H9 (cell line): ENCODE results near the gene IGSF5. TPM values are rescaled to one million over a fixed set of nuclear protein-coding genes. Genes with fewer than 3 reads are reported as not detected.

Source experiments
- DNase-seq: peaks from one replicate; pipeline ENCODE4 v3.0.0-alpha.2; 2017
- H2AFZ ChIP-seq: one replicate; pipeline ENCODE4 v1.6.1; 2013; ENCODE audit warnings: mild to moderate bottlenecking, low read length, control low read depth, moderate library complexity
- H2AK5ac ChIP-seq: 2 replicates; pipeline ENCODE4 v1.6.1; 2013; ENCODE audit warnings: low read length, control low read depth, mixed read lengths; ENCODE audit not compliant: insufficient read length
- H2BK120ac ChIP-seq: one replicate; pipeline ENCODE4 v1.6.1; 2013; ENCODE audit warnings: low read depth, mild to moderate bottlenecking, low read length, control low read depth, inconsistent platforms; ENCODE audit not compliant: poor library complexity, severe bottlenecking
- H2BK12ac ChIP-seq: 2 replicates; pipeline ENCODE4 v1.6.1; 2013; ENCODE audit warnings: low read length, control low read depth, mixed read lengths, low read depth; ENCODE audit not compliant: insufficient read length
- H2BK15ac ChIP-seq: 2 replicates; pipeline ENCODE4 v1.6.1; 2013; ENCODE audit warnings: low read depth, low read length, control low read depth
- H2BK20ac ChIP-seq: one replicate; pipeline ENCODE4 v1.6.1; 2013; ENCODE audit warnings: low read depth, mild to moderate bottlenecking, low read length, control low read depth, inconsistent platforms; ENCODE audit not compliant: poor library complexity, severe bottlenecking
- H2BK5ac ChIP-seq: 2 replicates; pipeline ENCODE4 v1.6.1; 2013; ENCODE audit warnings: low read length, control low read depth, mixed read lengths; ENCODE audit not compliant: insufficient read length
- H3K14ac ChIP-seq: 2 replicates; pipeline ENCODE4 v1.6.1; 2013; ENCODE audit warnings: low read length, control low read depth; ENCODE audit not compliant: insufficient read depth
- H3K18ac ChIP-seq: 2 replicates; pipeline ENCODE4 v1.6.1; 2013; ENCODE audit warnings: low read depth, mild to moderate bottlenecking, mixed read lengths, low read length, control low read depth; ENCODE audit not compliant: insufficient read length
- H3K23ac ChIP-seq: 2 replicates; pipeline ENCODE4 v1.6.1; 2013; ENCODE audit warnings: low read length, control low read depth, mixed read lengths, low read depth; ENCODE audit not compliant: insufficient read length
- H3K23me2 ChIP-seq: 2 replicates; pipeline ENCODE4 v1.6.1; 2013; ENCODE audit warnings: low read depth, mild to moderate bottlenecking, mixed read lengths, low read length, control low read depth; ENCODE audit not compliant: insufficient read length, poor library complexity, severe bottlenecking
- H3K27ac ChIP-seq: 2 replicates; pipeline ENCODE4 v1.5.1; 2013; ENCODE audit warnings: low read length, control low read depth, mixed read lengths, low read depth; ENCODE audit not compliant: insufficient read length
- H3K27me3 ChIP-seq: 2 replicates; pipeline ENCODE4 v1.6.1; 2013; ENCODE audit warnings: low read length, control low read depth, inconsistent platforms; ENCODE audit not compliant: insufficient read depth
- H3K4ac ChIP-seq: 2 replicates; pipeline ENCODE4 v1.6.1; 2013; ENCODE audit warnings: low read depth, mild to moderate bottlenecking, control low read depth, inconsistent platforms, low read length, moderate library complexity
- H3K4me1 ChIP-seq: 2 replicates; pipeline ENCODE4 v1.6.1; 2013; ENCODE audit warnings: low read length, control low read depth, inconsistent platforms; ENCODE audit not compliant: insufficient read depth
- H3K4me2 ChIP-seq: 2 replicates; pipeline ENCODE4 v1.6.1; 2013; ENCODE audit warnings: low read length, control low read depth, mixed read lengths; ENCODE audit not compliant: insufficient read length, insufficient read depth
- H3K56ac ChIP-seq: 2 replicates; pipeline ENCODE4 v1.6.1; 2013; ENCODE audit warnings: low read depth, mild to moderate bottlenecking, mixed read lengths, low read length, control low read depth; ENCODE audit not compliant: insufficient read length
- H3K79me1 ChIP-seq: 2 replicates; pipeline ENCODE4 v1.6.1; 2013; ENCODE audit warnings: low read depth, mild to moderate bottlenecking, moderate library complexity, low read length, control low read depth, inconsistent platforms; ENCODE audit not compliant: insufficient read depth, poor library complexity, severe bottlenecking
- H3K79me2 ChIP-seq: 2 replicates; pipeline ENCODE4 v1.6.1; 2013; ENCODE audit warnings: low read length, control low read depth, inconsistent platforms; ENCODE audit not compliant: insufficient read depth
- H3K9ac ChIP-seq: 2 replicates; pipeline ENCODE4 v1.6.1; 2013; ENCODE audit warnings: low read length, control low read depth, mixed read lengths; ENCODE audit not compliant: insufficient read length; ENCODE audit errors: extremely low read depth
- H3K9me3 ChIP-seq: one replicate; pipeline ENCODE4 v1.6.1; 2013; ENCODE audit warnings: low read depth, low read length, inconsistent platforms; ENCODE audit not compliant: control insufficient read depth
- H3T11ph ChIP-seq: one replicate; pipeline ENCODE4 v1.6.1; 2013; ENCODE audit warnings: mild to moderate bottlenecking, low read length, control low read depth, inconsistent platforms
- H4K20me1 ChIP-seq: one replicate; pipeline ENCODE4 v1.6.1; 2013; ENCODE audit not compliant: control insufficient read depth, insufficient read length, insufficient read depth
- H4K5ac ChIP-seq: 2 replicates; pipeline ENCODE4 v1.6.1; 2013; ENCODE audit warnings: low read depth, mild to moderate bottlenecking, mixed read lengths, low read length, control low read depth; ENCODE audit not compliant: insufficient read length
- H4K8ac ChIP-seq: replicated peaks from 2 replicates; pipeline ENCODE4 v1.6.1; 2013; ENCODE audit warnings: low read length, control low read depth, mixed read lengths, low read depth; ENCODE audit not compliant: insufficient read length
- H4K91ac ChIP-seq: 2 replicates; pipeline ENCODE4 v1.6.1; 2013; ENCODE audit warnings: low read depth, mild to moderate bottlenecking, moderate library complexity, mixed read lengths, low read length, control low read depth; ENCODE audit not compliant: insufficient read length
- H3K27ac Mint-ChIP-seq, 3 experiments: 2 replicates in 2 of 3; 3 replicates in 1 of 3; pipeline ENCODE4 v1.8.0; 2020 to 2021; ENCODE audit warnings: mixed read lengths in 3 of 3, mild to moderate bottlenecking in 1 of 3, moderate library complexity in 1 of 3
- H3K27me3 Mint-ChIP-seq: 2 replicates; pipeline ENCODE4 v1.8.0; 2021; ENCODE audit warnings: low read depth, mild to moderate bottlenecking, moderate library complexity, mixed read lengths
- H3K36me3 Mint-ChIP-seq, 3 experiments: 2 replicates in 2 of 3; 3 replicates in 1 of 3; pipeline ENCODE4 v1.8.0; 2020 to 2021; ENCODE audit warnings: low read depth in 3 of 3, mixed read lengths in 3 of 3; ENCODE audit not compliant: insufficient read depth in 1 of 3
- H3K4me1 Mint-ChIP-seq, 2 experiments: 2 replicates each; pipeline ENCODE4 v1.8.0; 2020; ENCODE audit warnings: mixed read lengths in 2 of 2
- H3K4me3 Mint-ChIP-seq, 2 experiments: 2 replicates in 1 of 2; 3 replicates in 1 of 2; pipeline ENCODE4 v1.8.0; 2020 to 2021; ENCODE audit warnings: mild to moderate bottlenecking in 2 of 2, mixed read lengths in 2 of 2, moderate library complexity in 1 of 2
- H3K9me3 Mint-ChIP-seq, 2 experiments: 2 replicates in 1 of 2; 3 replicates in 1 of 2; pipeline ENCODE4 v1.8.0; 2020; ENCODE audit warnings: mild to moderate bottlenecking in 2 of 2, mixed read lengths in 2 of 2, moderate library complexity in 1 of 2
- CTCF ChIP-seq: fragments of 200-600 bp; sonication (generic); conservative IDR thresholded peaks from 3 replicates; pipeline ENCODE4 v1.8.0; 2021; ENCODE audit warnings: antibody characterized with exemption, mild to moderate bottlenecking
- WGBS: extraction: QIAGEN DNeasy Blood & Tissue Kit; methylation state at CpG from one replicate; pipeline ENCODE4 v1.1.7; 2013; ENCODE audit warnings: missing lambda C conversion rate, low lambda C conversion rate, mixed read lengths; ENCODE audit not compliant: insufficient read length; ENCODE audit errors: extremely low coverage; 5-methylcytosine and 5-hydroxymethylcytosine counted together
- total RNA-seq: library from RNA; stranded (reverse); gene quantifications from 2 replicates; pipeline ENCODE4 v1.2.1, GENCODE V29; 2021

Gene IGSF5
- total RNA-seq, 1 experiment from 2014 or later = 2.1 TPM

GRCh38 chr21:39822042-39822441 is 77.1 kb downstream of the IGSF5 start:
- Mint-ChIP-seq H3K36me3 (no peaks in the 10 kb centered on the region; a peak in 2 of 7 replicates), H3K27me3 (no peaks in the 10 kb centered on the region), H3K4me3 (no peak overlapping the region), H3K27ac (no peak overlapping the region), H3K4me1 (no peaks in the 10 kb centered on the region), H3K9me3 (peaks cover 3 to 7% of the 10 kb centered on the region in 2 experiments)
- no peak overlapping the region for H3K14ac ChIP-seq
- H2AK5ac ChIP-seq = no peak overlapping the region
- no peak overlapping the region for H3K18ac ChIP-seq
- no CpG with 5 or more reads among the region's 3 CpGs for WGBS
- H3K27ac ChIP-seq = no peak overlapping the region
- H2BK12ac ChIP-seq = no peak overlapping the region
- H4K20me1 ChIP-seq = no peaks in the 10 kb centered on the region
- DNase-seq = no peak
- H2BK20ac ChIP-seq = no peak overlapping the region
- H2BK120ac ChIP-seq = no peak overlapping the region
- no peaks in the 10 kb centered on the region for H3K27me3 ChIP-seq
- no peaks in the 10 kb centered on the region for H3K4me1 ChIP-seq
- H3K23me2 ChIP-seq = no peaks in the 10 kb centered on the region
- no peak overlapping the region for H2BK15ac ChIP-seq
- H3K79me1 ChIP-seq = no peaks in the 10 kb centered on the region
- no peak overlapping the region for H4K5ac ChIP-seq
- no peak overlapping the region for H3K23ac ChIP-seq
- no peak overlapping the region for H3K9ac ChIP-seq
- H3K56ac ChIP-seq = no peak overlapping the region
- H3K4me2 ChIP-seq = no peak overlapping the region
- no peak overlapping the region for H2AFZ ChIP-seq
- no peak overlapping the region for H4K8ac ChIP-seq
- no peak overlapping the region for H3K4ac ChIP-seq
- H3T11ph ChIP-seq = no peak overlapping the region
- TF ChIP-seq CTCF = no peak
- H4K91ac ChIP-seq = no peak overlapping the region
- H2BK5ac ChIP-seq = no peak overlapping the region
- H3K79me2 ChIP-seq = no peaks in the 10 kb centered on the region
- H3K9me3 ChIP-seq = no peaks in the 10 kb centered on the region
